ENCODE measurements around the gene TSEN15. TPM values are rescaled to one million over a fixed set of nuclear protein-coding genes. Genes with fewer than 3 reads are reported as not detected.

TSEN15 gene
- total and polyA plus RNA-seq, 5 experiments from 2014 or later, result 46.1 to 63.8 (median 48.7) TPM

GRCh38 chr1:184065559-184065958 lies 14.0 kb downstream of the TSEN15 start:
- Mint-ChIP-seq H3K27me3 (no peaks in the 10 kb centered on the region), H3K4me3 (no peak overlapping the region), H3K4me1 (peaks cover 4 to 16% (median 5%) of the 10 kb centered on the region in 4 donors), H3K9me3 (no peaks in the 10 kb centered on the region), H3K36me3 (peaks cover 5 to 59% (median 30%) of the 10 kb centered on the region in 3 donors), H3K27ac (peak overlapping the region in 1 of 10 donors; percentile 43)
- ATAC-seq (no peak), DNase-seq (no peak)
- POLR2A ChIA-PET, result no interaction called here

GRCh38 chr1:184068354-184068753 lies 16.8 kb downstream of the TSEN15 start:
- POLR2A ChIA-PET, result no interaction called here
- Mint-ChIP-seq H3K27ac (peak overlapping the region in 1 of 10 donors; percentile 62), H3K4me1 (peaks cover 2 to 8% (median 4%) of the 10 kb centered on the region in 4 donors), H3K4me3 (no peak overlapping the region), H3K9me3 (no peaks in the 10 kb centered on the region), H3K36me3 (peaks cover 9 to 64% (median 34%) of the 10 kb centered on the region in 3 donors), H3K27me3 (no peaks in the 10 kb centered on the region)
- DNase-seq, result no peak
- ATAC-seq, result no peak

- no peak overlapping the region for H3K4me3 Mint-ChIP-seq
- ATAC-seq, result no peak
- peak overlapping the region in 1 of 10 donors; percentile 68 for H3K27ac Mint-ChIP-seq
- H3K4me1 Mint-ChIP-seq, result peaks cover 0 to 4% (median 2%) of the 10 kb centered on the region in 4 donors
- H3K36me3 Mint-ChIP-seq, result peaks cover 5 to 56% (median 31%) of the 10 kb centered on the region in 3 donors
- POLR2A ChIA-PET, result no interaction called here
- H3K9me3 Mint-ChIP-seq, result no peaks in the 10 kb centered on the region
- DNase-seq, result no peak
- H3K27me3 Mint-ChIP-seq, result no peaks in the 10 kb centered on the region
Observed at GRCh38 chr1:184069675-184070074, 18.1 kb downstream of the TSEN15 start.

GRCh38 chr1:184072376-184072775 lies 20.8 kb downstream of the TSEN15 start:
- Mint-ChIP-seq H3K9me3 (no peaks in the 10 kb centered on the region), H3K27me3 (no peaks in the 10 kb centered on the region), H3K4me1 (peaks cover 0 to 4% (median 2%) of the 10 kb centered on the region in 4 donors), H3K27ac (no peak overlapping the region), H3K36me3 (peaks cover 7 to 32% (median 20%) of the 10 kb centered on the region in 3 donors), H3K4me3 (no peak overlapping the region)
- DNase-seq (no peak), ATAC-seq (no peak)
- POLR2A ChIA-PET, result no interaction called here

- Mint-ChIP-seq H3K27me3 (no peaks in the 10 kb centered on the region), H3K27ac (peak overlapping the region in 2 of 10 donors; percentile 7 to 78), H3K4me3 (no peak overlapping the region), H3K36me3 (peaks cover 10 to 24% (median 21%) of the 10 kb centered on the region in 3 donors), H3K4me1 (peaks cover 0 to 4% (median 0%) of the 10 kb centered on the region in 4 donors), H3K9me3 (no peaks in the 10 kb centered on the region)
- no peak for ATAC-seq
- DNase-seq, result no peak
- POLR2A ChIA-PET, result no interaction called here
Observed at GRCh38 chr1:184074383-184074782, 22.9 kb downstream of the TSEN15 start.

GRCh38 chr1:184075055-184076029 lies 23.8 kb downstream of the TSEN15 start:
- POLR2A ChIA-PET, result no interaction called here
- ATAC-seq (no peak), DNase-seq (peak in 3 of 10 donors; percentile 7 to 25 (median 24))
- no peaks in the 10 kb centered on the region for H3K9me3 Mint-ChIP-seq
- H3K27me3 Mint-ChIP-seq, result no peaks in the 10 kb centered on the region
- peaks cover 10 to 21% (median 18%) of the 10 kb centered on the region in 3 donors for H3K36me3 Mint-ChIP-seq
- H3K27ac Mint-ChIP-seq, result peak overlapping the region in 4 of 10 donors; percentile 7 to 78 (median 42)
- peaks cover 0 to 4% (median 0%) of the 10 kb centered on the region in 4 donors for H3K4me1 Mint-ChIP-seq
- no peak overlapping the region for H3K4me3 Mint-ChIP-seq

GRCh38 chr1:184078564-184079249 lies 27.2 kb downstream of the TSEN15 start:
- DNase-seq (no peak), ATAC-seq (no peak)
- POLR2A ChIA-PET, result no interaction called here
- Mint-ChIP-seq H3K27ac (no peak overlapping the region), H3K4me3 (no peak overlapping the region), H3K4me1 (peaks cover 0 to 4% (median 0%) of the 10 kb centered on the region in 4 donors), H3K9me3 (no peaks in the 10 kb centered on the region), H3K27me3 (no peaks in the 10 kb centered on the region), H3K36me3 (peaks cover 4 to 15% (median 6%) of the 10 kb centered on the region in 3 donors)

- H3K4me3 Mint-ChIP-seq, result no peak overlapping the region
- peaks cover 5 to 21% (median 6%) of the 10 kb centered on the region in 3 donors for H3K36me3 Mint-ChIP-seq
- no peak for DNase-seq
- H3K9me3 Mint-ChIP-seq, result no peaks in the 10 kb centered on the region
- no peak overlapping the region for H3K27ac Mint-ChIP-seq
- ATAC-seq, result no peak
- no peaks in the 10 kb centered on the region for H3K27me3 Mint-ChIP-seq
- POLR2A ChIA-PET, result no interaction called here
- H3K4me1 Mint-ChIP-seq, result peaks cover 0 to 5% (median 0%) of the 10 kb centered on the region in 4 donors
Observed at GRCh38 chr1:184080309-184080708, 28.8 kb downstream of the TSEN15 start.

- H3K36me3 Mint-ChIP-seq, result peaks cover 6 to 21% (median 15%) of the 10 kb centered on the region in 3 donors
- peaks cover 0 to 2% (median 0%) of the 10 kb centered on the region in 4 donors for H3K4me1 Mint-ChIP-seq
- H3K9me3 Mint-ChIP-seq, result no peaks in the 10 kb centered on the region
- H3K27ac Mint-ChIP-seq, result no peak overlapping the region
- no peak overlapping the region for H3K4me3 Mint-ChIP-seq
- ATAC-seq, result no peak
- POLR2A ChIA-PET, result no interaction called here
- H3K27me3 Mint-ChIP-seq, result no peaks in the 10 kb centered on the region
- DNase-seq, result no peak
Observed at GRCh38 chr1:184082541-184083415, 31.2 kb downstream of the TSEN15 start.

- ATAC-seq (no peak), DNase-seq (no peak)
- H3K4me3 Mint-ChIP-seq, result no peak overlapping the region
- H3K9me3 Mint-ChIP-seq, result no peaks in the 10 kb centered on the region
- H3K27me3 Mint-ChIP-seq, result no peaks in the 10 kb centered on the region
- peaks cover 6 to 23% (median 18%) of the 10 kb centered on the region in 3 donors for H3K36me3 Mint-ChIP-seq
- POLR2A ChIA-PET, result no interaction called here
- H3K4me1 Mint-ChIP-seq, result peaks cover 0 to 2% (median 0%) of the 10 kb centered on the region in 4 donors
- no peak overlapping the region for H3K27ac Mint-ChIP-seq
Observed at GRCh38 chr1:184085667-184086066, 34.1 kb downstream of the TSEN15 start.

- Mint-ChIP-seq H3K27ac (no peak overlapping the region), H3K36me3 (peaks cover 6 to 18% (median 15%) of the 10 kb centered on the region in 3 donors), H3K27me3 (no peaks in the 10 kb centered on the region), H3K4me3 (no peak overlapping the region), H3K4me1 (peaks cover 0 to 2% (median 0%) of the 10 kb centered on the region in 4 donors), H3K9me3 (no peaks in the 10 kb centered on the region)
- no peak for DNase-seq
- POLR2A ChIA-PET, result no interaction called here
- ATAC-seq, result no peak
Observed at GRCh38 chr1:184088037-184088436, 36.5 kb downstream of the TSEN15 start.

GRCh38 chr1:184093071-184093470 lies 41.5 kb downstream of the TSEN15 start:
- Mint-ChIP-seq H3K36me3 (peaks cover 8 to 30% (median 18%) of the 10 kb centered on the region in 3 donors), H3K27me3 (no peaks in the 10 kb centered on the region), H3K4me3 (no peak overlapping the region), H3K27ac (no peak overlapping the region), H3K4me1 (no peaks in the 10 kb centered on the region), H3K9me3 (no peaks in the 10 kb centered on the region)
- ATAC-seq, result no peak
- POLR2A ChIA-PET, result no interaction called here
- no peak for DNase-seq

Measured in naive thymus-derived CD8-positive, alpha-beta T cell (primary cell).